Liver (tissue), 9 donors: ENCODE measurements around the gene MAGIX. TPM values are rescaled to one million over a fixed set of nuclear protein-coding genes. Genes with fewer than 3 reads are reported as not detected.
"Not testable (repeated sequence)": the region's sequence is repeated elsewhere in the genome, so short reads cannot be mapped to it uniquely, and the experiment has no call there.

Source experiments
- DNase-seq: peaks from one replicate; pipeline ENCODE4 v3.0.0-alpha.2; 2017; ENCODE audit warnings: low spot score
- H3K27ac ChIP-seq, 2 donors: one replicate each; pipeline ENCODE4 v1.7.0; 2013; ENCODE audit warnings: inconsistent platforms in 2 of 2, low read length in 2 of 2, control low read depth in 1 of 2, low read depth in 1 of 2, mild to moderate bottlenecking in 1 of 2
- H3K27me3 ChIP-seq, 4 donors: one replicate each; pipeline versions ENCODE4 v1.6.1 to v1.7.0; 2013; ENCODE audit warnings: low read length in 3 of 4, inconsistent platforms in 1 of 4, mild to moderate bottlenecking in 1 of 4, moderate library complexity in 1 of 4; ENCODE audit not compliant: control insufficient read depth in 4 of 4, insufficient read depth in 4 of 4
- H3K36me3 ChIP-seq, 4 donors: one replicate each; pipeline versions ENCODE4 v1.6.1 to v1.7.0; 2013; ENCODE audit warnings: low read length in 3 of 4, mild to moderate bottlenecking in 3 of 4, low read depth in 1 of 4, moderate library complexity in 1 of 4; ENCODE audit not compliant: control insufficient read depth in 4 of 4, insufficient read depth in 3 of 4
- H3K4me1 ChIP-seq, 4 donors: one replicate each; pipeline versions ENCODE4 v1.6.1 to v1.7.0; 2013; ENCODE audit warnings: low read length in 3 of 4, mild to moderate bottlenecking in 3 of 4, moderate library complexity in 1 of 4; ENCODE audit not compliant: control insufficient read depth in 4 of 4, insufficient read depth in 4 of 4
- H3K4me3 ChIP-seq, 3 donors: one replicate each; pipeline versions ENCODE4 v1.6.1 to v1.7.0; 2013; ENCODE audit warnings: low read length in 3 of 3, control low read depth in 1 of 3, low read depth in 1 of 3, mild to moderate bottlenecking in 1 of 3
- H3K9ac ChIP-seq, 2 donors: one replicate each; pipeline ENCODE4 v1.7.0; 2013; ENCODE audit warnings: low read length in 2 of 2, mild to moderate bottlenecking in 2 of 2, moderate library complexity in 2 of 2, control low read depth in 1 of 2, low read depth in 1 of 2
- H3K9me3 ChIP-seq, 4 donors: one replicate each; pipeline versions ENCODE4 v1.6.1 to v1.7.0; 2013; ENCODE audit warnings: low read length in 3 of 4; ENCODE audit not compliant: control insufficient read depth in 4 of 4
- EGR1 ChIP-seq, 2 donors: IDR thresholded peaks; 2 replicates each; pipeline ENCODE4 v1.6.1; 2016 to 2018; ENCODE audit warnings: antibody characterized with exemption in 2 of 2, low read depth in 2 of 2
- FOXA1 ChIP-seq: IDR thresholded peaks from 2 replicates; pipeline ENCODE4 v1.6.1; 2016; ENCODE audit warnings: antibody characterized with exemption
- FOXA2 ChIP-seq: IDR thresholded peaks from 2 replicates; pipeline ENCODE4 v1.6.1; 2016; ENCODE audit warnings: antibody characterized with exemption
- GABPA ChIP-seq, 2 donors: IDR thresholded peaks in 1 of 2; conservative IDR thresholded peaks in 1 of 2; 2 replicates each; pipeline ENCODE4 v1.6.1; 2016; ENCODE audit warnings: antibody characterized with exemption in 2 of 2, mild to moderate bottlenecking in 1 of 2, moderate library complexity in 1 of 2
- HNF4A ChIP-seq, 2 donors: conservative IDR thresholded peaks; 2 replicates each; pipeline ENCODE4 v1.6.1; 2016; ENCODE audit warnings: antibody characterized with exemption in 2 of 2, mild to moderate bottlenecking in 2 of 2
- HNF4G ChIP-seq: IDR thresholded peaks from 2 replicates; pipeline ENCODE4 v1.6.1; 2016; ENCODE audit warnings: antibody characterized with exemption
- JUND ChIP-seq, 2 donors: IDR thresholded peaks; 2 replicates each; pipeline ENCODE4 v1.6.1; 2016; ENCODE audit warnings: antibody characterized with exemption in 2 of 2
- NR2F2 ChIP-seq: IDR thresholded peaks from 2 replicates; pipeline ENCODE4 v1.6.1; 2016; ENCODE audit warnings: antibody characterized with exemption
- RAD21 ChIP-seq, 2 donors: IDR thresholded peaks; 2 replicates each; pipeline ENCODE4 v1.6.1; 2016; ENCODE audit warnings: antibody characterized with exemption in 2 of 2, mild to moderate bottlenecking in 2 of 2
- RXRA ChIP-seq, 2 donors: IDR thresholded peaks; 2 replicates each; pipeline ENCODE4 v1.6.1; 2017 to 2018; ENCODE audit warnings: antibody characterized with exemption in 2 of 2, mild to moderate bottlenecking in 1 of 2
- SP1 ChIP-seq: IDR thresholded peaks from 2 replicates; pipeline ENCODE4 v1.6.1; 2018; ENCODE audit warnings: antibody characterized with exemption, mild to moderate bottlenecking
- TAF1 ChIP-seq: conservative IDR thresholded peaks from 2 replicates; pipeline ENCODE4 v1.6.1; 2016; ENCODE audit warnings: antibody characterized with exemption, mild to moderate bottlenecking
- YY1 ChIP-seq: IDR thresholded peaks from 2 replicates; pipeline ENCODE4 v1.6.1; 2016; ENCODE audit warnings: antibody characterized with exemption, mild to moderate bottlenecking
- WGBS: extraction: QIAGEN DNeasy Blood & Tissue Kit; methylation state at CpG from one replicate; pipeline ENCODE4 v1.1.7; 2013; 5-methylcytosine and 5-hydroxymethylcytosine counted together
- polyA plus RNA-seq, 2 donors: library from polyadenylated mRNA; stranded (reverse) in 1 of 2; unstranded in 1 of 2; fragments of 200-250 nt in 1 of 2; fragments of >200 nt in 1 of 2; fragmentation: Nextera tagmentation in 1 of 2; extraction: Ambion mirVana in 1 of 2; gene quantifications; one replicate each; pipeline versions ENCODE4 v1.2.1 to v1.2.3, GENCODE V29; 2013 to 2015
- total RNA-seq, 2 donors: library from RNA; depleted of rRNA; stranded (reverse); fragments of >200 nt; gene quantifications; one replicate each; pipeline ENCODE4 v1.2.3, GENCODE V29; 2014
- TF ChIP-seq, protein P1 (sequence below): fragments of 150-350 bp; IDR thresholded peaks from 2 replicates; pipeline ENCODE4 v1.5.1; 2017; ENCODE audit warnings: improper control_type of control experiment, low read depth, low read length; ENCODE audit not compliant: missing input control
- TF ChIP-seq, protein P2 (sequence below): IDR thresholded peaks from 2 replicates; pipeline ENCODE4 v1.6.1; 2016; ENCODE audit warnings: antibody characterized with exemption
- TF ChIP-seq, protein P3 (sequence below): IDR thresholded peaks from 2 replicates; pipeline ENCODE4 v1.6.1; 2016; ENCODE audit warnings: antibody characterized with exemption, mild to moderate bottlenecking
- TF ChIP-seq, protein P4 (sequence below): IDR thresholded peaks from 2 replicates; pipeline ENCODE4 v1.6.1; 2016; ENCODE audit warnings: antibody characterized with exemption
- TF ChIP-seq, protein P5 (sequence below): IDR thresholded peaks from 2 replicates; pipeline ENCODE4 v1.6.1; 2016; ENCODE audit warnings: antibody characterized with exemption
- donor health status: healthy.
- donor health status: healthy.
- donor health status: healthy.
- donor health status: healthy.
- donor health status: healthy.

Gene MAGIX
- total and polyA plus RNA-seq, 4 donors, result 2.9 to 10.8 (median 7.9) TPM

DNA sequence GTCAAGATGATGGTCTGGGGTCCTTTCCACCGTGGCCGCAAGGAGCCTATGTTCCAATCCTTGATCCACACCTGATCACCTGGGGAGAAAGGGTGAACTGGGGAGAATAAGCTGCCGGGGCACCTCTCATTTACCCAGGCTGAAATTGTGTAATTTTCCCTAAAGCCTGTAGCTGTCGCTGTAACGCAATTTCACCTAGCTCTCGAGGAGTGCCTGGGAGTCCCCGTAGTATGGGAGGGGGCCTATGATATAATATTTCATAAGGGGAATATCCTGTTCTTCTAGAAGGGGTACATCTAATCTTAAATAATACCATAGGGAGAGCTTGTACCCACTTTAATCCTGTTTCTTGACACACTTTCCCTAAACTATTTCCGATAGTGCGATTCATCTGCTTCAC, 20.3 kb upstream of the MAGIX start:
- WGBS, result 34% methylated on average over 9 of the region's 9 CpGs
- not testable (repeated sequence) for H3K4me1 ChIP-seq, H3K27me3 ChIP-seq, H3K9me3 ChIP-seq, H3K9ac ChIP-seq, H3K36me3 ChIP-seq, H3K4me3 ChIP-seq, DNase-seq, H3K27ac ChIP-seq
- TF ChIP-seq RAD21 (IDR thresholded peaks at IDR 0.05), result peak; percentile 60 to 62
- TF ChIP-seq, protein P1, sequence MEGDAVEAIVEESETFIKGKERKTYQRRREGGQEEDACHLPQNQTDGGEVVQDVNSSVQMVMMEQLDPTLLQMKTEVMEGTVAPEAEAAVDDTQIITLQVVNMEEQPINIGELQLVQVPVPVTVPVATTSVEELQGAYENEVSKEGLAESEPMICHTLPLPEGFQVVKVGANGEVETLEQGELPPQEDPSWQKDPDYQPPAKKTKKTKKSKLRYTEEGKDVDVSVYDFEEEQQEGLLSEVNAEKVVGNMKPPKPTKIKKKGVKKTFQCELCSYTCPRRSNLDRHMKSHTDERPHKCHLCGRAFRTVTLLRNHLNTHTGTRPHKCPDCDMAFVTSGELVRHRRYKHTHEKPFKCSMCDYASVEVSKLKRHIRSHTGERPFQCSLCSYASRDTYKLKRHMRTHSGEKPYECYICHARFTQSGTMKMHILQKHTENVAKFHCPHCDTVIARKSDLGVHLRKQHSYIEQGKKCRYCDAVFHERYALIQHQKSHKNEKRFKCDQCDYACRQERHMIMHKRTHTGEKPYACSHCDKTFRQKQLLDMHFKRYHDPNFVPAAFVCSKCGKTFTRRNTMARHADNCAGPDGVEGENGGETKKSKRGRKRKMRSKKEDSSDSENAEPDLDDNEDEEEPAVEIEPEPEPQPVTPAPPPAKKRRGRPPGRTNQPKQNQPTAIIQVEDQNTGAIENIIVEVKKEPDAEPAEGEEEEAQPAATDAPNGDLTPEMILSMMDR, result peak; percentile 36

DNA sequence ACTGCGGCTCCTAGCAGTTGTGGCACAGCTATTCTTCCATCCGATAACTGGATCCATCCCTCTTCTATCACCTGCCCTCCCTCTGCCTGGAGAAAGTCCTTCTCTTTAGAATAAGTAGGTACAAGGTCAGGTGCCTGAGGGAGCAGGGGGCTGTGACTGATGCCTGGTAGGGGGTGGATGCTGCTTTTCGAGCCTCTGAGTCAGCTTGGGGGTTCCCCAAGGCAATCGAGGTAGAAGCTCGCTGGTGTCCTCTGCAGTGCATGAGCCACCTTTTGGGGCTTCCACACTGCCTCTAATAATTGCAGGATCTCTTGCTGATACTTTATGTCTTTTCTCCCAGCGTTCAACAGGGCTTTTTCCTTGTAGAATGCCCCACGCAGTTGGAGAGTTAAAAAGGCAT, 19.4 kb upstream of the MAGIX start:
- H3K9me3 ChIP-seq, H3K9ac ChIP-seq, DNase-seq, H3K36me3 ChIP-seq, H3K27ac ChIP-seq, H3K4me1 ChIP-seq, H3K27me3 ChIP-seq, H3K4me3 ChIP-seq: not testable (repeated sequence)
- 88% methylated on average over 7 of the region's 7 CpGs for WGBS

DNA sequence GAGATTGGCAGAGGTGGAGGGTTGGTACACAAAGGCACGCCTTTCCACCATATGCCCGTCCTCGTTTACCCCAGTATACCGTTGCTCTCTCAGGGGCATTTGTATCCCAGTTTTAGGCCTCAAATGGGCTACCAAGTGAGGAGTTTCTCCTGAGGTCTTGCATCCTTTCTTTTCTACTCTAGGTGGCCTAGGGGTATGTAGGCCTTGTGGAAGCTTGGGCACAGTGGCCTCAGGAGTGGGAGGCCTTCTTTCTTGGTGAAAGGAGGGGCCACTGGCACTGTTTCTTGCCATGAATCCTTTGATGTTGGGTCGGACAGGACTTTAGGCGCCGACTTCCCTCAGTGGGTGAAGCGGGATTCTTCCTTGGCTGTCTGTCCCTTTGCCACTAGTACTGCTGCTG, 15.3 kb upstream of the MAGIX start:
- Histone ChIP-seq H3K9ac (no peak overlapping the region), H3K36me3 (no peaks in the 10 kb centered on the region), H3K9me3 (no peaks in the 10 kb centered on the region), H3K27me3 (no peaks in the 10 kb centered on the region), H3K27ac (no peak overlapping the region), H3K4me1 (peaks cover 0 to 7% (median 1%) of the 10 kb centered on the region in 4 donors), H3K4me3 (no peak overlapping the region)
- WGBS, result 94% methylated on average over 8 of the region's 8 CpGs
- TF ChIP-seq FOXA2 (no peak), RXRA (IDR thresholded peaks at IDR 0.05) (no peak), TAF1 (no peak), GABPA (IDR thresholded peaks at IDR 0.05 in 1 of 2, conservative IDR thresholded peaks at IDR 0.05 in 1 of 2) (no peak), FOXA1 (no peak), EGR1 (IDR thresholded peaks at IDR 0.05; ENCODE audit: low read depth in 2 of 2) (no peak), HNF4G (no peak), HNF4A (conservative IDR thresholded peaks at IDR 0.05) (no peak), YY1 (no peak), NR2F2 (no peak), SP1 (no peak), JUND (IDR thresholded peaks at IDR 0.05) (no peak), RAD21 (IDR thresholded peaks at IDR 0.05) (no peak)
- TF ChIP-seq, protein P2, sequence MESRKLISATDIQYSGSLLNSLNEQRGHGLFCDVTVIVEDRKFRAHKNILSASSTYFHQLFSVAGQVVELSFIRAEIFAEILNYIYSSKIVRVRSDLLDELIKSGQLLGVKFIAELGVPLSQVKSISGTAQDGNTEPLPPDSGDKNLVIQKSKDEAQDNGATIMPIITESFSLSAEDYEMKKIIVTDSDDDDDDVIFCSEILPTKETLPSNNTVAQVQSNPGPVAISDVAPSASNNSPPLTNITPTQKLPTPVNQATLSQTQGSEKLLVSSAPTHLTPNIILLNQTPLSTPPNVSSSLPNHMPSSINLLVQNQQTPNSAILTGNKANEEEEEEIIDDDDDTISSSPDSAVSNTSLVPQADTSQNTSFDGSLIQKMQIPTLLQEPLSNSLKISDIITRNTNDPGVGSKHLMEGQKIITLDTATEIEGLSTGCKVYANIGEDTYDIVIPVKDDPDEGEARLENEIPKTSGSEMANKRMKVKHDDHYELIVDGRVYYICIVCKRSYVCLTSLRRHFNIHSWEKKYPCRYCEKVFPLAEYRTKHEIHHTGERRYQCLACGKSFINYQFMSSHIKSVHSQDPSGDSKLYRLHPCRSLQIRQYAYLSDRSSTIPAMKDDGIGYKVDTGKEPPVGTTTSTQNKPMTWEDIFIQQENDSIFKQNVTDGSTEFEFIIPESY, result no peak
- TF ChIP-seq, protein P3, sequence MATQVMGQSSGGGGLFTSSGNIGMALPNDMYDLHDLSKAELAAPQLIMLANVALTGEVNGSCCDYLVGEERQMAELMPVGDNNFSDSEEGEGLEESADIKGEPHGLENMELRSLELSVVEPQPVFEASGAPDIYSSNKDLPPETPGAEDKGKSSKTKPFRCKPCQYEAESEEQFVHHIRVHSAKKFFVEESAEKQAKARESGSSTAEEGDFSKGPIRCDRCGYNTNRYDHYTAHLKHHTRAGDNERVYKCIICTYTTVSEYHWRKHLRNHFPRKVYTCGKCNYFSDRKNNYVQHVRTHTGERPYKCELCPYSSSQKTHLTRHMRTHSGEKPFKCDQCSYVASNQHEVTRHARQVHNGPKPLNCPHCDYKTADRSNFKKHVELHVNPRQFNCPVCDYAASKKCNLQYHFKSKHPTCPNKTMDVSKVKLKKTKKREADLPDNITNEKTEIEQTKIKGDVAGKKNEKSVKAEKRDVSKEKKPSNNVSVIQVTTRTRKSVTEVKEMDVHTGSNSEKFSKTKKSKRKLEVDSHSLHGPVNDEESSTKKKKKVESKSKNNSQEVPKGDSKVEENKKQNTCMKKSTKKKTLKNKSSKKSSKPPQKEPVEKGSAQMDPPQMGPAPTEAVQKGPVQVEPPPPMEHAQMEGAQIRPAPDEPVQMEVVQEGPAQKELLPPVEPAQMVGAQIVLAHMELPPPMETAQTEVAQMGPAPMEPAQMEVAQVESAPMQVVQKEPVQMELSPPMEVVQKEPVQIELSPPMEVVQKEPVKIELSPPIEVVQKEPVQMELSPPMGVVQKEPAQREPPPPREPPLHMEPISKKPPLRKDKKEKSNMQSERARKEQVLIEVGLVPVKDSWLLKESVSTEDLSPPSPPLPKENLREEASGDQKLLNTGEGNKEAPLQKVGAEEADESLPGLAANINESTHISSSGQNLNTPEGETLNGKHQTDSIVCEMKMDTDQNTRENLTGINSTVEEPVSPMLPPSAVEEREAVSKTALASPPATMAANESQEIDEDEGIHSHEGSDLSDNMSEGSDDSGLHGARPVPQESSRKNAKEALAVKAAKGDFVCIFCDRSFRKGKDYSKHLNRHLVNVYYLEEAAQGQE, result no peak
- TF ChIP-seq, protein P4, sequence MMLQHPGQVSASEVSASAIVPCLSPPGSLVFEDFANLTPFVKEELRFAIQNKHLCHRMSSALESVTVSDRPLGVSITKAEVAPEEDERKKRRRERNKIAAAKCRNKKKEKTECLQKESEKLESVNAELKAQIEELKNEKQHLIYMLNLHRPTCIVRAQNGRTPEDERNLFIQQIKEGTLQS, result no peak
- TF ChIP-seq, protein P1, result no peak
- TF ChIP-seq, protein P5, sequence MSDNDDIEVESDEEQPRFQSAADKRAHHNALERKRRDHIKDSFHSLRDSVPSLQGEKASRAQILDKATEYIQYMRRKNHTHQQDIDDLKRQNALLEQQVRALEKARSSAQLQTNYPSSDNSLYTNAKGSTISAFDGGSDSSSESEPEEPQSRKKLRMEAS, result no peak
- no peak for DNase-seq
